ENCODE measurements around the gene SEMA6D. TPM values are rescaled to one million over a fixed set of nuclear protein-coding genes. Genes with fewer than 3 reads are reported as not detected.

Gene SEMA6D
- total RNA-seq, 1 donor from 2014 or later = 3.9 TPM

DNA sequence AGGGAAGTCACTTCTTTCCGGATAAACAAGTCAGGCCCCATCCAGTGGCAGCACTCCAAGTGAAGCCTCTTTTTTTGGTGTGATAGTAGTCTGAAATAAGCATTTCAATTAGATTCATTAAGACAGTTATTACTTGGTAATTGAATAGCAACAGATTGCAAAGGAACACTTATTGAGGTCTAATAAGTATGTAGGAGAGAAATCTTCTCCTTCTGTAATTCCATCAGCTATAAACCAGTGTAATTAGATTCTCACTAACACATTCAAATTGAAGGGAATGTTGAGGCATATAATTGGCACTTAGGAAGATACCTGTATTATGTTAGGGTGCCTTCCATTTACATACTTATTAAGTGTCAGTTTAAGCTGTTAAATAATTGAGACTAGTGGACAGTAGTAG lies 73.9 kb downstream of the SEMA6D start:
- DNase-seq = no peak

DNA sequence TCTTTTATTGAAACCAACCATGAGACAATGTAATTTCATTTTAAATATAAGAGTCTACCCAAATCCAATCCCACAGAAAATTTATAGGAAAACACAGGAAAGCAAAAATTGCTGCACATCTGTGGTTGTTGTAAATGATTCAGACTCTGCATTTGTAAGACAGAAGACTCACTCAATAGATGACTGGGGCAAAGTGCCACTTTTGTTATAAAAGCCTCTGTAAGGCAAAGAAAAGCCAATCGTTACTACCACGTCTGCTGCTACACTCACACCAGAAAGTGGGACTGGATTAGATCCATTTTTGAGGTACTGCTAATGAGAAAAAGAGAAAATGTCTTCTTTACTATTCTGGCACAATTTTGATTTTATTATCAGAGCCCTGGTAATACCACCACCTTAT lies 74.9 kb downstream of the SEMA6D start:
- DNase-seq = no peak

DNA sequence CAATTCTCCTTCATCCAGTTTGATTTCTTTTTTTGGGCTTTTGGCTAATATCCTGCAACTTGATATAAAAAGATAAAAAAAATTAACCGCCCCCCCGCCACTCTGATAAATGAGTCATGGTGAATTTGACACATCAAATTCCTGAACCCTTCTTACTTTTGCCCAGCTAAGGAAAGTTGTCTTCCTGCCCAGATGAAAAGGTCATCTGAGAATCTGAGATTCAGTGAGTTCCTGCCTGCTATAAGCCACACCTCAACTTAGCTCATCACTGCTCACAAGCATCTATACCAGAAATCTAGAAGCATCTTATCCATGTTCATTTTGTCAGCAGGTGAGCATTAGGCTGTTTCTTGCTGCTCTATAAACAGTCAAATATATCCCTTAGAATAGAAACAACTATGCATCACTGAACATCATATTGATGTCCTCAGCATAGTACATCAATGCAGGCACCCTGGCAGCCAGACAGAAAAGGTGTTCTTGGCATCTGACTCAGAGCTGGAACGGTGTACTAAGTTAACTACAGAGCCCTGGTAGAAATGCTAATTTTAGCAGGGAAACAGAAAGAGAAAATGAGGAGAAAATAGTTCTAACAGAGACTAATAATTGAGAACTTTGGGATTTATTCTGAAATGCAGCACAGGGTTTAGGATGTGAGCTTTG lies 77.1 kb downstream of the SEMA6D start:
- DNase-seq = no peak

DNA sequence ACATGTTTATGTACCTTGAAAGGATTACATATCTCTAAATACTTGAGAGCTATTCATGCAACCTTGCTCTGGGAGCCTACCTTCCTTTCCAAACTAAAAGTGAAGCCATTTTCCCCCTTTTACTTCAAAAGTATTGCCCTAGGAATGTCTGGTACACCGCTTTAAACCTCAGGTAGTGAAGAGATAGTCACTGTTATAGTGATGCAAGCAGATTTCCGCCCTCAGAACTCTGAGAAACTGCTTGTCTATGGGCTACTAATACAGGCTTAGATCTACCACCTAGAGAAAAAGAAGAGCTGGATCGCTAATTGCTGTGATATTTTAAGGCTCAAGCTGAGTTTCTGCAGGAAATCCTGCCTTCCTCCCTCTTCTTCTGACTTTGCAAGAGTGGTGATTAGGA lies 78.6 kb downstream of the SEMA6D start:
- no peak for DNase-seq

DNA sequence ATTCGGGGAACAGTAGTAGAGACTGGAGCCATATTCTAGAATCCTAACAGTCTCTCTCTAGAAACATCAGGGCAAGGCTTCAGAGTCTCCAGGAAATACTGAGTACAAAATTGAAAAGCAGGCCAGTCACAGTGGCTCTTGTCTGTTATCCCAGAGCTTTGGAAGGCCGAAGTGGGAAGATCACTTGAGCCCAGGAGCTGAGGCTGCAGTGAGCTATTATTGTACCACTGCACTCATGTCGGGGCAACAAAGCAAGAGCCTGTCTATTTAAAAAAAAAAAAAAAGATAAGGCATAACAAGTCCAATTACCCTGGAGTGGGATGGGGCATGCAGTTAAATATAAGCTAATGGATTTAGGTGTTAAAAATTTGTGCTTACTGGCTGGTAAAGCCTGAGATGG lies 79.0 kb downstream of the SEMA6D start:
- no peak for DNase-seq

DNA sequence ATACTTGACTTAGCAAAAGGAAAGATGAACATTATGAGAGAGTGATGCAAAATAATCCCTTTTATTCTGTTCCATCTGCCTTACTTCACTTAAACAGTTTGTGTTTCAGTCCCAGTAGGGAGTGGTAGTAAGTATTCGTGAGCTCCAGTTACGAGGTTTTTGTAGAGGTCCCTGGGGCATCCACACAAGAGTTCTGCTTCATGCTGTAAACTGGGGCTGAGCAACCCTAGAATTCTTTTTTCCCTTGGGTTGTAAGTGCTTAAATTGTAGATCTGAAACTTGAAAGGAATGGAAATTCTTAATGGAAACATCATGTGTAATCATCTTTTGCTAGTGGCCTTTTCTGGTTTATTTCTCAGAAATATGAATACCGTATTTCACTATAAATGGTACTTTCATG lies 79.5 kb downstream of the SEMA6D start:
- DNase-seq = no peak

DNA sequence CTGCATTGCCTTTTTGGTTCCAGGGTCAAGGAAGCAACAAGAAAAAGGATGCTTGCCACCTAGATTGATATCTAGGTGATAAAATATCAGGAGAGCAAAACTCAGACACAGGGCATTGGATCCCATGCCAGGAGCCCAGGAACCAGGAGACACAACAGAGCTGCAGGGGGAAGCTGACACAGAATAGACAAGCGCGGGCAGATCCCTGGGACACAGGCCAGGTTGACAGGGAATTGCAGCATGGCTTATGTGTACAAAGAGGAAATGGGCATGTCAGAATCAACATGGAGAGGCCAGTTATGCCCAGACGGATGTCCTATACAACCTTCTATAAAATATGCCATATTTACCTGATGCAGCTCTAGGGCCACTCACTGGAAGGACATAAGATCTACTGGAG lies 84.2 kb downstream of the SEMA6D start:
- DNase-seq = no peak

DNA sequence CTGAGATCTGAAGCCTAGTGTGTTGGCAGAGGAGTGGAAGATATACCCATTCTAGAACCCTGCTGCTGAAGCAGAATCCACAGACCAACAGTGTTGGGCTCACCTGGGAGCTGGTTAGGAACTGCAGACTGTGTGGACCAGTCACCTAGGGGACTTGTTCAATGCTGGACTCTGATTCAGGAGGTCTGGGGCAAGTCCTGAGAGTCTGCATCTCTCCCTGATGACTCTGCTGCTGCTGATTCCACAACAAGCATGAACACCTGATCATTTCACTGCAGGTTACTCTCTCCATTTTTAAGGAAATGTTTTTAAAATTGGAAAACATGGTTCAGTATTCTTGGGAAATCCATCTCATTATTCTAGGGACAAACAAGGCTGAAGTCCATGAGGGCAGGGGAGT lies 84.9 kb downstream of the SEMA6D start:
- DNase-seq = no peak

DNA sequence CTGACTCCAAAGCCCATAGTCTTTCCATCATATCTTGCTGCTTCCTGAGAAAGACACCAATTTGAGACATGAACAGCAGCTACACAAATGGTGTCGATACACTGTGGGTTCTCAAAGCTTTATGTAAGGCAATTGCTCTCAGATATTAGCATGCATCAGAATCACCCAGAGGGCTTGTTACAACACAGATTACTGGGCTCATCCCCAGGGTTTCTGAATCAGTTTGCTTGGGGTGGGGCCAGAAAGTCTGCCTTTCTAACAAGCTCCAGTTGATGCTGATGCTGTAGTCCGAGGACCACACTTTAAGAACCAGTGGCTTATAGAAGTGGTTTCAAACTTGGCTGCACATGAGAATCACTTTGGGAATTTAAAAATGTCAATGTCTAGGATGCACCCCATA lies 86.5 kb downstream of the SEMA6D start:
- DNase-seq = no peak

DNA sequence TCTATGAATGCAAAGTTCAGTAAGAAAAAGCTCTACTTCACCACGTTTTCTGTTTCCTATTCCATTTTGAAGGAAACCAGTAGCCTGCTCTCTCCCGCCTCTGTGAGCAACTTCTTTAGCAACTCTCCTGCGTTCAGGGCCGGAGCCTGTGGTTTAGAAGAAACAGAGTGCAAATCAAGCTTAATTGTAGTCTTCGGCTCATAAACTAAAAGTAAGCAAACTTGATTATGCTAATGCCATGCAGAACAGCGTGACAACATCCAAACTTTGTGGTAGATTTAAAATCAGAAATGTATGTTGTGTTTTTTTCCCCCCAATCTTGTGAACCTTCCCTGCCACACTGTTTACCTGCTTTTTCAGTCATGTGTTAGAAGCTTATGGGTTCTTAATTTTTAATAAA lies 87.4 kb downstream of the SEMA6D start:
- DNase-seq = no peak

DNA sequence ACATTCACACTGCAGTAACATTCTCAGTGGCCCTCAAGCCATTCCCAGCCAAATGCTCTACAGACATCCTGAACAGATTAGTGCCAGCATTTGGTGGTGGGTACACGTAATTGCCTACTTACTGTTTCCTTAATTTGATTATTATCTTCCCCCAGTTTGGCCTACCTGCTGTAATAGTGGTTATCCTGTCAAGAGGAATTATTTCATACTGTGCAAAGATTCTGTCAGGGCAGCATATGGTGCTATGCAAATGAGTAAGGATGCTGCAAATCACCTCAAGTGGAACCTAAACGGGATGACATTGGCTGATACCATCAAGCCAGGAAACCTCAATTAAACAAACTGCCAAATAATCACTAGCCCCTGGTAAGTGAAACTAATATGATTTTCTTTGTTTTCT lies 88.7 kb downstream of the SEMA6D start:
- DNase-seq = no peak

DNA sequence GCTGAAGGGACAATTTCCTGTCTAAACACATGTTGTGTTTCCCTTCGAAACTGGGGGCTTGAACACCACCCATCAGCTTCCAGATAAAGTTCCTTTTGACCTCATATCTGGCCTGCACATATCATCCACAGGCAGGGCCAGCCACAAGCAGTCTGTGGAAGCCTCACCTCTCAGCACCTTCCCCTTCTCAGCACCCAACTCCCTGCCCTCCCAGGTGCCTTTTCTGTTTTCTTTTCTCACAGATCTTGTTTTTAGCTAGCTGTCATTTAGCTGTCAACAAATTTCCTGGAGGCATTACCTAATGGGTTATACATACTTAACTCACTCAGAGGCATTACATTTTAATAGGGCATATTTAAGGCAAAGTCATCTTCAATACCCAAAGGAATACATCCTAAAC lies 93.9 kb downstream of the SEMA6D start:
- no peak for DNase-seq

DNA sequence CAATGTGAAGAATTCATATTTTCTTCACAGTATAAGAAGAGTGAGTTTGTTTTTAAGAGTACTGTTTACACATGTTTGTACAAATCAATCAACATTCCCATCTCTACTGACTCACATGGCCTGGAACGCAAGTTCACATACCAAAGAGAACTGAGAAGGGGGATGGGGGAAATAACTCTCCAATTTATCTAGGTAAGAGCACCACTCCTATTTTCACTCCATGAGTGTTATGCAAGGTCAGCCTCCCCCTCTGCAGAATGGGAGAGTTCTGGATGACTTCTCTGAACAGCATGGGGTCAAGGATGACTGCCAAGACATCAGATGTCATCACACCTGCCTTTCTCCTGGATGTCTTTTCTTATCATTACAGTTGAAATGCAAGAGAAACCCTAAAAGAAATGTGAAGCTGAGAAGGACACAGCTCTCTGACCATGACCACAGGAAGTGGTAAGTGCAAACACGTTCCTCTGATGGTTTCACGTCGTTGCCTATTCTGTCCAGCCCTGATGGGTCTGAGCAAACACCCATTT lies 95.2 kb downstream of the SEMA6D start:
- DNase-seq = peak; percentile 23

DNA sequence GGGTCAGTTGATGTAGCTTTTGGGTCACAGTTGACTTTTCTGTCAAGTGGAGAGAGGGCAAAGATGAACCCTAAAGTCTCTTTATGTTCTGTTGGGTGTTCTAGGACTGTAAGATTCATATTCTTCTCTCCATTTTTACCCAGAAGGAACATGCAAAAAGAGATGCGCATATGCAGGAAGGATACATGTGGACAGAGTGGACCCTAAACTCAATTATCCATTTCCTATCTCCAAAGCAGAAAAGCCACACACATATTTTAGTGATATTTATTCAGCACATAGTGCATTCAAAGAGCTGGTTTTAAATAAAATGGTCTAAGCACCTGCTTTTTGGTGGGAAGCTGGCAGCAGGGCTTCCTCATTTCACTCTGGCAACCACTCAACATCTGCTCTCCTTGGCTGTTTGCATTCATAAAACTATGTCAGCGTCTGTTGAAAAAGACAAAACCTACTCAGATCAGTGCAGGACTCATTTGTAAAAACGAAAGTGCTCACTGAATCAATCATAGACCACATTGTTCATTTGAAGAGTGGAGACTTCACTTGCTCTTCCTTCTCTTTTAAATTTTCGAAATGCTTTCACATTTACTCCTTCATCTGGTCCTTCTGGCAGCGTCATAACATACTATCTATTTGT lies 96.6 kb downstream of the SEMA6D start:
- no peak for DNase-seq

DNA sequence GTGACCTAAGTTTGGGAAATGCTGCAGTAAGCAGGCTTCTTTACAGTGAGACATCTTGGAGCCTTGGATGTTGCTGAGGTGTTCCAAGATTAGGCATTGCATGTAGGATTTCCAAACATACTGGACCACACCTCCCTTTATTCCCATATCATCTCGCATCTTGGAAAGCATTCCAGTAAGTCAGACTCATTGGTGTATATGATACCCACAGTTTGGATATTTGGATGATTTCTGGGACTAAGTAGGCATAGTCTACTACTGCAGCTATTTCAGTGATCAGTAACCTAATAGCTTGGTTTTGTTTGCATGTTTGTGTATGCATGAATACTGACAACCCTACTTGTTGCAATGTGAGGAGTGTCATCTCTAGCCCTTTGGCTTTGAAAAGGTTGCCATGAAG lies 97.3 kb downstream of the SEMA6D start:
- no peak for DNase-seq

DNA sequence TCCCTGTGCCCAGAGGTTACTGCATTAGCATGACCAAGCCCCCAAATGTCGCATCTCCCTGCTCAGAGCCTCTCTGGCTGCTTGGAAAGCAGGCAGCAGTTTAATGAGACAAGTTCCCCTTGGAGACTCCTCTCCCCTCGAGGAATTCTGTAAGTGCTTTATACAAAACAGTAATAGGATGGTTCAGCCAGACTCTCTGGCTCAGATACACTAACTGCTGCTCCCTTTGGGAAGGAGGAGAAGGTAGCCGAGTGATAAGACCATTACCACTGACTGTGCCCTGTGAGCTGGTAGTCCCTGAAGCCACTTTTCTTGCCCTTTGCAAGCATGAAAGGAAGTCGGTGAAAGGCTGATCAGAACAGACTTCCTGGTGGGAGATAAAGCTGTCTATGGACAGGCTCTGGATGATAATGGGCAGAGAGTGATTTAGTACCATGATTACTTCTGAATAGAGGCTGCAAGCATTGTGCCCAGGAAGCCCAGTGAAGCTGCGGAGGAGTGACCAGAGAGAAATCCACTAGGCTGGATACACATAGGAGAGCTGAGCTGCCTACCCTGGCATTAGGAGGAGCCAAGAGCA lies 100.8 kb downstream of the SEMA6D start:
- DNase-seq = no peak

DNA sequence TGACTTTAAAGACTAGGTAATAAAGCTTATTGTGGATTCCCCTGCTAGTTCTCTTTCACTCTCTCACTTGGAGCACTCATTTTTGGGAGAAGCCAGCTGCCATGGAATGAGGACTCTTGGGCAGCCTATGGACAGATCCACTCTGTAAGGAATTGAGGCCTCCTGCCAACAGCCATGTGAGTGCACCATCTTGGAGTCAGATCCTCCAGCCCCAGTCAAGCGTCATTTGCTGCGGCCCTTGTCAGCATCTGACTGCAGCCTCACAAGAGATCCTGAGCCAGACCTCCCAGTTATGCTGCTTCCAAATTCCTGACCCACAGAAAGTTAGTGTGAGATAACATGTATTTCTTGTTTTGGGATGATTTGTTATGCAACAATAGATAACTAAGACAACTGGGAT lies 101.9 kb downstream of the SEMA6D start:
- no peak for DNase-seq

DNA sequence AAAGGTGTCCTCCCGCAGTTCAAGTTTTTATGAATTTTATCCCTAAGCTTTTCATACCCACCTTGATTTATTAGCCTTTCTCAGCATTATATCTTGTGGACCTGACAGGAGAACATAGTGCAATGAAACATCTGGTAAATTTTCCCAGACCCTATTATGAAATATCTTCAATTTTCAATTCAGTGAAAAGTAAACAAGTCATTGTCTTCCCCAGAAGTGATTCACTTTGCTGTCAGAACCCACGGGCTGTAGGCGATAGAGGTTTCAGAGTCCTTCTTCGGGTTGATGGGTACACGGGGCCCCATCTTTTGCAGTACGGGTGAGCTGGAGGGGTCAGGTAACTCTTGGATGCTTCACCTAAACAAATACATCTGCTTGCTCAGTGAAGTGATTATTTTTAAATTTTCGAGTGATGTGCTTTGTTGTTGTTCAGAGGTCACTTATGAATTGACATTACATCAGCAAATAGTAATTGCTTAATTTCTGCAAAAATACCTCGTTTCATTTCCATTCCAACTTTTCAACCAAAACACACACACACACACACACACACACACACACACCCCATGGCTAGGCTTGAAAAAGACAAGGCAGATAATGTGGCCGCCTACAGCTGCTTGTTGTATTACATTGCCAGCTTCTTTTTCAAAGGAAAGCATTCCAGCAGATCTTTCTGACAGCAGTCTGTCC lies 102.9 kb downstream of the SEMA6D start:
- DNase-seq = no peak

DNA sequence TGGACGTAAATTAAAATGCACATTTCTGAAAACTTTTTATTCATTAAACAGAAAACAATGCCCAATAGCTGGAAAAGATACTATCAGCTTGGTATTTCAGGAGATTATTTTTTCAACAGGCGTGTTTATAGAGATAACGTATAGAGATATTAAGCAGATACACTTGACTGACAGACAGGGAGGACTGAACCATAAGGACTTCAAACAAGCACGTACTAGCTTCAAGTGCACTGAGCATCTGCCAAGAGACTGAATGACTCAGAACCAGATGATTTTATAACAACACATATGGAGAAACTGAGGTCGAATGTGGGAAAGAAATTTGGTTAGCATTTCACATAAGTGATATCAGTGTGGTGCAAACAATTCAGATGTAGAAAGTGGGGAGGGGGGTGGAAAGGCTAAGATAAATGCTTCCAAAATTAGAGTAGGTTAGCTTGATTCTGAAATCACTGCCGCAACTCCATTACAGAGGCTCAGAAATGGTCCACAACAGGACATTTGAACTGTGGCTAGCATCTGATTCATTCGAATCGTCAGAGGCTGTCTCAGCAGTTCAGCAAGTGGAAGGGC lies 103.5 kb downstream of the SEMA6D start:
- DNase-seq = no peak

DNA sequence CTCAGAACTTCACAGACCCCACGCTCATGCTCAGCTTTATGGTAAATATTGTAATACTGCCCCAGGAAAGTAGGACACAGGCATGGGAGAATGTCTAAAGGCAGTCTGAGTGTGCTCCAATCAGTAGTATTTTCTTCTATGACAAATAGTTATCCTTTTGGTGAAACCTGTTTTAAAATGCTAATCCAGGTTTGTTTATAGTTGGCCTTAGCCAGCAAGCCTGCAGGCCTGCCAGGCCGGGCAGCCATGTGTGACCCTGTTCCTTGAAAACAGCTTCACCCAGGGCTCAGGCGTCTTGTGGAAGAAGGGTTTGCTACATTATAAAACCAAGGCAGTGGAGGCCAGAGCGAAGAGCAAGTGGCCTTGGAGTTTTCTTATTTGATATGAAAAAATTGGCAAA lies 104.7 kb downstream of the SEMA6D start:
- no peak for DNase-seq

Data from dermis blood vessel endothelial cell (primary cell).